ENCODE measurements around the gene RGS12.

Gene RGS12

DNA sequence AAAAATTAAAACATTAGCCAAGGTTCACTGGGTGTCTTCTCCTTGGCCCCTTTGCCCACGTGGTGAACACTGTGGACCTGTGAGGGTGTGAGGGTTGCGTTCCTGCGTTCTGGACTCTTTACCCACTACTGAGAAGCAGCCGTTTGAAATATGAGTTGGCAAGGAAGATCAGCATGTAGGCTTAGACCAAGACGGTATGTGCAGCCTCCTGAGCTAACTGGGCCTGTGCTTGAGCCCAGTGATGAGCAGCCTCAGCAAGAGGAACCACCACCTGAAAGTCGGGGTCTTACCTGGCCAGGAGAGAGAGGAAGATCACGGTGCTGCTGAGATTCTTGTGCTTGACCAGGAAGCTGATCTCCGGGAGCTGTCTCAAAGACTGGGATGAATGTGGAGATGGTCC is 19.5 kb downstream of the RGS12 start:
- no peak for DNase-seq (ENCODE audit: low read depth)
- no peak overlapping the region for H3K4me3 ChIP-seq (ENCODE audit: low read depth, low read length)
- TF ChIP-seq, protein P1, sequence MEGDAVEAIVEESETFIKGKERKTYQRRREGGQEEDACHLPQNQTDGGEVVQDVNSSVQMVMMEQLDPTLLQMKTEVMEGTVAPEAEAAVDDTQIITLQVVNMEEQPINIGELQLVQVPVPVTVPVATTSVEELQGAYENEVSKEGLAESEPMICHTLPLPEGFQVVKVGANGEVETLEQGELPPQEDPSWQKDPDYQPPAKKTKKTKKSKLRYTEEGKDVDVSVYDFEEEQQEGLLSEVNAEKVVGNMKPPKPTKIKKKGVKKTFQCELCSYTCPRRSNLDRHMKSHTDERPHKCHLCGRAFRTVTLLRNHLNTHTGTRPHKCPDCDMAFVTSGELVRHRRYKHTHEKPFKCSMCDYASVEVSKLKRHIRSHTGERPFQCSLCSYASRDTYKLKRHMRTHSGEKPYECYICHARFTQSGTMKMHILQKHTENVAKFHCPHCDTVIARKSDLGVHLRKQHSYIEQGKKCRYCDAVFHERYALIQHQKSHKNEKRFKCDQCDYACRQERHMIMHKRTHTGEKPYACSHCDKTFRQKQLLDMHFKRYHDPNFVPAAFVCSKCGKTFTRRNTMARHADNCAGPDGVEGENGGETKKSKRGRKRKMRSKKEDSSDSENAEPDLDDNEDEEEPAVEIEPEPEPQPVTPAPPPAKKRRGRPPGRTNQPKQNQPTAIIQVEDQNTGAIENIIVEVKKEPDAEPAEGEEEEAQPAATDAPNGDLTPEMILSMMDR (IDR thresholded peaks at IDR 0.05; ENCODE audit: control insufficient read depth, extremely low read depth, insufficient read depth): no peak

GRCh38 chr4:3313139-3313538 is 20.3 kb downstream of the RGS12 start:
- H3K4me3 ChIP-seq (ENCODE audit: low read depth, low read length): no peak overlapping the region
- no peak for DNase-seq (ENCODE audit: low read depth)
- TF ChIP-seq, protein P1 (IDR thresholded peaks at IDR 0.05; ENCODE audit: control insufficient read depth, extremely low read depth, insufficient read depth): no peak

DNA sequence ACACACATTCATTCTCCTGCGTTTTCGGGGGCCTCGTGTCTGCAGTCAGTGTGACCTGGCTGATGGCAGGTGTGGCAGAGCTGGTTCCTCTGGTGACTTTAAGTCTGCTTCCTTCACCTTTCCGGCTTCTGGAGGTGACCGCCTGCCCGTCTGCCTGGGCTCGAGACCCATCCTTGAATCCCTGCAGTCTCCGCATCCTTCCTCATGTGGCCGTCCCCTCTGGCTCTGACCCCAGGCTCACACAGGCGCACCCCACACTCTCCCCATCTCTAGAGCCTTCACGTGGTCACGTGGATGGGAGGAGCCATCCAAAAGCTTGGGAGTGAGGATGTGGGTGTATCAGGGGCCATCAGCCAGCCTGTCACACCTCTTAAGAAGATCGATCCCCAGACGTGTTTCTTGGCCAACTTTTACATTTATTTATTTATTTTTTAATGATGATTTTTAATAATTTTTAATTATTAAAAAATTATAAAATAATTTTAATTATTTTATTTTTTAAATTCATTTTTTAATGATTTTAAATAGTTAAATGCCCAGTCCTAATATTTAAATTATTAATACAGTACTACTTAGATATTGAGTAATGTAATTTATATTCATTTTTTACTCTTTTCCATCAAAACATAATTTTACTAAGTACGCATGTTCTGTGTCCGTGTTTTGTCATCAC is 20.9 kb downstream of the RGS12 start:
- no peak overlapping the region for H3K4me3 ChIP-seq (ENCODE audit: low read depth, low read length)
- no peak for DNase-seq (ENCODE audit: low read depth)
- TF ChIP-seq, protein P1 (IDR thresholded peaks at IDR 0.05; ENCODE audit: control insufficient read depth, extremely low read depth, insufficient read depth): no peak

GRCh38 chr4:3314706-3315260 is 22.0 kb downstream of the RGS12 start:
- DNase-seq (ENCODE audit: low read depth): no peak
- TF ChIP-seq, protein P1 (IDR thresholded peaks at IDR 0.05; ENCODE audit: control insufficient read depth, extremely low read depth, insufficient read depth): no peak
- no peak overlapping the region for H3K4me3 ChIP-seq (ENCODE audit: low read depth, low read length)

DNA sequence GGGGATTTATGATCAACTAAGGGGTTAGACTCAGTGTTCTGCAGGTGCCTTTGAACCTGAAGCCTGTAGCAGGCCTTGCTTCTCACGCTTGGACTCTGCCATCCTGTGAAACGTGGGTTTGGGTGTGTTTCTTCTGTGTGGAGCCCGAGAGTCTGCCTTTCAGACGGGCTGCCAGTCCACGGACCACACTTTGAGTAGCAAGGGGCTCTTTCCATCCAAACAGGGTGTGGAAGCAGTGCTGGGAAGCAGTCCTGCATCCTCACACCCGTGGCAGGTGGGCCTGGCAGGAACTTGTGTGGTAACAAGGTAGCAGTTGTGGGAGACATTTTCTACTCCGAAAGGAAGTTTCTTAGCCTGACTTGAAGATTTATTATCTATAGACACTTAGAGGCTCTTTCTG is 22.7 kb downstream of the RGS12 start:
- TF ChIP-seq, protein P1 (IDR thresholded peaks at IDR 0.05; ENCODE audit: control insufficient read depth, extremely low read depth, insufficient read depth): no peak
- H3K4me3 ChIP-seq (ENCODE audit: low read depth, low read length): no peak overlapping the region
- no peak for DNase-seq (ENCODE audit: low read depth)

- no peak overlapping the region for H3K4me3 ChIP-seq (ENCODE audit: low read depth, low read length)
- TF ChIP-seq, protein P1 (IDR thresholded peaks at IDR 0.05; ENCODE audit: control insufficient read depth, extremely low read depth, insufficient read depth): no peak
- no peak for DNase-seq (ENCODE audit: low read depth)
Measured at GRCh38 chr4:3316146-3316545, 23.3 kb downstream of the RGS12 start.

All from LNCaP clone FGC (cell line).